Fibroblast of lung (primary cell): ENCODE results near the gene PSMC3. TPM values are rescaled to one million over a fixed set of nuclear protein-coding genes. Genes with fewer than 3 reads are reported as not detected.

Source experiments
- DNase-seq, 2 donors: peaks; one replicate each; pipeline versions ENCODE4 v3.0.0 to v3.0.0-alpha.2; 2010; ENCODE audit warnings: low read depth in 2 of 2
- H2AFZ ChIP-seq: 2 replicates; pipeline ENCODE4 v1.5.1; 2012; ENCODE audit warnings: low read length, control low read depth, inconsistent platforms
- H3K27ac ChIP-seq: 2 replicates; pipeline ENCODE4 v1.5.1; 2011; ENCODE audit warnings: low read length, control low read depth; ENCODE audit not compliant: insufficient read depth
- H3K27me3 ChIP-seq: 2 replicates; pipeline ENCODE4 v1.5.1; 2011; ENCODE audit warnings: mild to moderate bottlenecking, low read length; ENCODE audit not compliant: control insufficient read depth, insufficient read depth
- H3K36me3 ChIP-seq: 2 replicates; pipeline ENCODE4 v1.5.1; 2011; ENCODE audit warnings: low read length; ENCODE audit not compliant: control insufficient read depth, insufficient read depth
- H3K4me1 ChIP-seq: 2 replicates; pipeline ENCODE4 v1.5.1; 2011; ENCODE audit warnings: low read length; ENCODE audit not compliant: control insufficient read depth, insufficient read depth; ENCODE audit errors: extremely low read depth
- H3K4me2 ChIP-seq: 2 replicates; pipeline ENCODE4 v1.5.1; 2011; ENCODE audit warnings: low read length, control low read depth; ENCODE audit not compliant: insufficient read depth; ENCODE audit errors: extremely low read depth
- H3K4me3 ChIP-seq, 4 experiments: fragments of 200-600 bp in 1 of 4; sonication (generic) in 1 of 4; replicated peaks in 1 of 4; 2 replicates each; pipeline ENCODE4 v1.5.1; 2011 to 2016; ENCODE audit warnings: low read length in 4 of 4, low read depth in 3 of 4, mild to moderate bottlenecking in 3 of 4, control low read depth in 2 of 4, inconsistent platforms in 1 of 4, mixed read lengths in 1 of 4; ENCODE audit not compliant: insufficient read depth in 1 of 4; ENCODE audit errors: control extremely low read depth in 1 of 4
- H3K79me2 ChIP-seq: 2 replicates; pipeline ENCODE4 v1.5.1; 2012; ENCODE audit warnings: mild to moderate bottlenecking, low read length, inconsistent platforms; ENCODE audit not compliant: control insufficient read depth, insufficient read depth
- H3K9ac ChIP-seq: 2 replicates; pipeline ENCODE4 v1.5.1; 2011; ENCODE audit warnings: mild to moderate bottlenecking, low read length, control low read depth; ENCODE audit not compliant: insufficient read depth
- H3K9me3 ChIP-seq: 2 replicates; pipeline ENCODE4 v1.5.1; 2012; ENCODE audit warnings: low read depth, low read length; ENCODE audit not compliant: control insufficient read depth, insufficient read depth
- H4K20me1 ChIP-seq: 2 replicates; pipeline ENCODE4 v1.5.1; 2011; ENCODE audit warnings: low read length; ENCODE audit not compliant: control insufficient read depth, insufficient read depth; ENCODE audit errors: extremely low read depth
- CTCF ChIP-seq, 2 donors: IDR thresholded peaks in 1 of 2; conservative IDR thresholded peaks in 1 of 2; 1 replicate in 1 of 2; 2 replicates in 1 of 2; pipeline ENCODE4 v1.5.1; 2011 to 2012; ENCODE audit warnings: low read length in 2 of 2, control low read depth in 1 of 2, inconsistent platforms in 1 of 2, low read depth in 1 of 2, mild to moderate bottlenecking in 1 of 2
- EZH2 ChIP-seq: IDR thresholded peaks from 2 replicates; pipeline ENCODE4 v1.5.1; 2012; ENCODE audit warnings: low read length, control low read depth, mild to moderate bottlenecking; ENCODE audit errors: missing control alignments
- polyA plus RNA-seq, 2 donors: library from polyadenylated mRNA; depleted of rRNA in 1 of 2; stranded (reverse) in 1 of 2; unstranded in 1 of 2; fragments of >200 nt; gene quantifications; 2 replicates each; pipeline ENCODE4 v1.2.1, GENCODE V29; 2011 to 2012; ENCODE audit warnings: missing spikeins in 1 of 2
- total RNA-seq: library from RNA; depleted of rRNA; stranded (reverse); fragments of >200 nt; gene quantifications from 2 replicates; pipeline ENCODE4 v1.2.1, GENCODE V29; 2014

PSMC3 gene
- total and polyA plus RNA-seq, 2 donors (not counting 1 experiment from before 2014, with no cell fraction given), result 107 to 294 TPM

GRCh38 chr11:47395223-47396048 lies 30.8 kb downstream of the PSMC3 start:
- TF ChIP-seq EZH2, result no peak
- TF ChIP-seq CTCF (conservative IDR thresholded peaks at IDR 0.05 in 1 of 2, IDR thresholded peaks at IDR 0.05 in 1 of 2; ENCODE audit: low read depth in 1 of 2, low read length in 2 of 2), result no peak
- Histone ChIP-seq H3K9ac (peak overlapping the region; percentile 42), H3K79me2 (no peaks in the 10 kb centered on the region), H3K27ac (peak overlapping the region; percentile 51), H3K4me1 (peaks cover 10% of the 10 kb centered on the region), H3K27me3 (no peaks in the 10 kb centered on the region), H2AFZ (peak overlapping the region; percentile 41), H3K9me3 (no peaks in the 10 kb centered on the region), H3K4me2 (no peak overlapping the region), H4K20me1 (no peaks in the 10 kb centered on the region), H3K4me3 (no peak overlapping the region), H3K36me3 (no peaks in the 10 kb centered on the region)
- no peak for DNase-seq

GRCh38 chr11:47394322-47395222 lies 31.7 kb downstream of the PSMC3 start:
- H3K4me1 ChIP-seq, result peaks cover 8% of the 10 kb centered on the region
- DNase-seq, result no peak
- no peak overlapping the region for H3K4me3 ChIP-seq
- H3K36me3 ChIP-seq, result no peaks in the 10 kb centered on the region
- H3K27me3 ChIP-seq, result no peaks in the 10 kb centered on the region
- peak overlapping the region; percentile 41 for H2AFZ ChIP-seq
- H4K20me1 ChIP-seq, result no peaks in the 10 kb centered on the region
- no peaks in the 10 kb centered on the region for H3K9me3 ChIP-seq
- no peak for TF ChIP-seq EZH2
- no peak for TF ChIP-seq CTCF (conservative IDR thresholded peaks at IDR 0.05 in 1 of 2, IDR thresholded peaks at IDR 0.05 in 1 of 2; ENCODE audit: low read depth in 1 of 2, low read length in 2 of 2)
- no peak overlapping the region for H3K4me2 ChIP-seq
- H3K27ac ChIP-seq, result peak overlapping the region; percentile 51
- no peaks in the 10 kb centered on the region for H3K79me2 ChIP-seq
- peak overlapping the region; percentile 42 for H3K9ac ChIP-seq

- H4K20me1 ChIP-seq, result no peaks in the 10 kb centered on the region
- H3K9me3 ChIP-seq, result no peaks in the 10 kb centered on the region
- H3K4me1 ChIP-seq, result peaks cover 8% of the 10 kb centered on the region
- H2AFZ ChIP-seq, result no peak overlapping the region
- no peak overlapping the region for H3K9ac ChIP-seq
- H3K4me3 ChIP-seq, result no peak overlapping the region
- H3K79me2 ChIP-seq, result no peaks in the 10 kb centered on the region
- H3K4me2 ChIP-seq, result no peak overlapping the region
- H3K27ac ChIP-seq, result no peak overlapping the region
- DNase-seq, result no peak
- H3K27me3 ChIP-seq, result no peaks in the 10 kb centered on the region
- no peak for TF ChIP-seq CTCF (conservative IDR thresholded peaks at IDR 0.05 in 1 of 2, IDR thresholded peaks at IDR 0.05 in 1 of 2; ENCODE audit: low read depth in 1 of 2, low read length in 2 of 2)
- no peak for TF ChIP-seq EZH2
- no peaks in the 10 kb centered on the region for H3K36me3 ChIP-seq
Measured at GRCh38 chr11:47394050-47394321, 32.3 kb downstream of the PSMC3 start.
